NB4 (cell line): ENCODE data around the gene RNF130.

ENCODE experiments used
- MYC ChIP-seq: IDR thresholded peaks from 2 replicates; pipeline ENCODE4 v1.6.1; 2011; ENCODE audit warnings: low read depth, low read length
- POLR2A ChIP-seq: IDR thresholded peaks from 2 replicates; pipeline ENCODE4 v1.6.1; 2011; ENCODE audit warnings: mild to moderate bottlenecking; ENCODE audit not compliant: insufficient read length; ENCODE audit errors: extremely low read depth
- TF ChIP-seq, protein P1 (sequence below): IDR thresholded peaks from one replicate; pipeline ENCODE4 v1.5.1; 2012; ENCODE audit warnings: low read depth, low read length

DNA sequence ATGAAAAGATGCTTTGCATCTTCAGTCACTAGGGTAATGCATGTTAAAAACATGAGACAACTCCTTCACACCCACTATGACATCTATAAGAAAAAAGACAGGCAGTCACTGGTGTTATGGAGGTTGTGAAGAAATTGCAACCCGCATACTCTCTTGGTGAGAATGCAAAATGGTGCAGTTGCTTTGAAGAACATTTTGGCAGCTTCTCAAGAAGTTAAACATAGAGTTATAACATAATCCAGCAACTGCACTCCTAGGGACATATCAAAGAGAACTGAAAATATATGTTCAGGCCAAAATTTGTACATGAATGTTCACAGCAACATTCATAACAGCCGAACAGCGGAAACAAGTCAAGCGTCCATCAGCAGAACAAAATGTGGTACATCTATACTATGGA lies 117.6 kb downstream of the RNF130 start:
- TF ChIP-seq, protein P1, sequence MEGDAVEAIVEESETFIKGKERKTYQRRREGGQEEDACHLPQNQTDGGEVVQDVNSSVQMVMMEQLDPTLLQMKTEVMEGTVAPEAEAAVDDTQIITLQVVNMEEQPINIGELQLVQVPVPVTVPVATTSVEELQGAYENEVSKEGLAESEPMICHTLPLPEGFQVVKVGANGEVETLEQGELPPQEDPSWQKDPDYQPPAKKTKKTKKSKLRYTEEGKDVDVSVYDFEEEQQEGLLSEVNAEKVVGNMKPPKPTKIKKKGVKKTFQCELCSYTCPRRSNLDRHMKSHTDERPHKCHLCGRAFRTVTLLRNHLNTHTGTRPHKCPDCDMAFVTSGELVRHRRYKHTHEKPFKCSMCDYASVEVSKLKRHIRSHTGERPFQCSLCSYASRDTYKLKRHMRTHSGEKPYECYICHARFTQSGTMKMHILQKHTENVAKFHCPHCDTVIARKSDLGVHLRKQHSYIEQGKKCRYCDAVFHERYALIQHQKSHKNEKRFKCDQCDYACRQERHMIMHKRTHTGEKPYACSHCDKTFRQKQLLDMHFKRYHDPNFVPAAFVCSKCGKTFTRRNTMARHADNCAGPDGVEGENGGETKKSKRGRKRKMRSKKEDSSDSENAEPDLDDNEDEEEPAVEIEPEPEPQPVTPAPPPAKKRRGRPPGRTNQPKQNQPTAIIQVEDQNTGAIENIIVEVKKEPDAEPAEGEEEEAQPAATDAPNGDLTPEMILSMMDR, result no peak
- no peak for TF ChIP-seq POLR2A
- TF ChIP-seq MYC, result no peak
